OCI-LY1 (cell line): ENCODE measurements around the gene RALY.

Source experiments
- EZH2 ChIP-seq: fragments of 200-600 bp; sonication (generic), shearing (Covaris generic); IDR thresholded peaks from 2 replicates; pipeline ENCODE4 v1.8.0; 2017; ENCODE audit warnings: borderline replicate concordance, mixed run types, mild to moderate bottlenecking, antibody characterized with exemption, low read length, moderate library complexity, mixed read lengths
- TF ChIP-seq, protein P1 (sequence below): fragments of 200-600 bp; sonication (generic), shearing (Covaris generic); IDR thresholded peaks from 2 replicates; pipeline ENCODE4 v1.5.1; 2017; ENCODE audit warnings: mild to moderate bottlenecking, antibody characterized with exemption, low read length, moderate library complexity, mixed read lengths

DNA sequence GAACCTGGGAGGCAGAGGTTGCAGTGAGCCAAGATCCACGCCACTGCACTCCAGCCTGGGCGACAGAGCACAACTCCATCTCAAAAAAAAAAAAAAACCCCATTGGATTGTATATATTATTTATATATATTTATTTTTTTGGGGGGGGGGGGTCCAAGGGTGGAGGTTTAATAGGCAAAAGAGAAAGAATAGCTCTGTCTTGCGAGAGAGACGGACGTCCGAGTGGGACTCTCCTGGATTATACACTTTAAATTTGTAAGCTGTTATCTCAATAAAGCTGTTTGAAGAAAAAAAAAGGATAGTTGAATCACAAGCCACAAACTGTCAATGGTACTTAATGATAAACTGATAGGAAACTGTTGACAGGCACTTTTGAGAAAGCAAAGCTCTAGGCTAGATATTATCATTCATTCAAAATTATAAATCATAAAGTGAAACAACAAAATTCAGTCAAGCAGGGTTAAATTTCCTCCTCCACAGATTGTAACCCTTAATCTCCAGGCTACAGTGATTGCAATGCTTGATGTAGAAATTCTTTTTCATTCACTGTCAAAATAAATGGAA lies 98.0 kb downstream of the RALY start:
- TF ChIP-seq, protein P1, sequence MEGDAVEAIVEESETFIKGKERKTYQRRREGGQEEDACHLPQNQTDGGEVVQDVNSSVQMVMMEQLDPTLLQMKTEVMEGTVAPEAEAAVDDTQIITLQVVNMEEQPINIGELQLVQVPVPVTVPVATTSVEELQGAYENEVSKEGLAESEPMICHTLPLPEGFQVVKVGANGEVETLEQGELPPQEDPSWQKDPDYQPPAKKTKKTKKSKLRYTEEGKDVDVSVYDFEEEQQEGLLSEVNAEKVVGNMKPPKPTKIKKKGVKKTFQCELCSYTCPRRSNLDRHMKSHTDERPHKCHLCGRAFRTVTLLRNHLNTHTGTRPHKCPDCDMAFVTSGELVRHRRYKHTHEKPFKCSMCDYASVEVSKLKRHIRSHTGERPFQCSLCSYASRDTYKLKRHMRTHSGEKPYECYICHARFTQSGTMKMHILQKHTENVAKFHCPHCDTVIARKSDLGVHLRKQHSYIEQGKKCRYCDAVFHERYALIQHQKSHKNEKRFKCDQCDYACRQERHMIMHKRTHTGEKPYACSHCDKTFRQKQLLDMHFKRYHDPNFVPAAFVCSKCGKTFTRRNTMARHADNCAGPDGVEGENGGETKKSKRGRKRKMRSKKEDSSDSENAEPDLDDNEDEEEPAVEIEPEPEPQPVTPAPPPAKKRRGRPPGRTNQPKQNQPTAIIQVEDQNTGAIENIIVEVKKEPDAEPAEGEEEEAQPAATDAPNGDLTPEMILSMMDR = no peak
- no peak for TF ChIP-seq EZH2
